Measurements from ENCODE around the gene CCDC57.

DNA sequence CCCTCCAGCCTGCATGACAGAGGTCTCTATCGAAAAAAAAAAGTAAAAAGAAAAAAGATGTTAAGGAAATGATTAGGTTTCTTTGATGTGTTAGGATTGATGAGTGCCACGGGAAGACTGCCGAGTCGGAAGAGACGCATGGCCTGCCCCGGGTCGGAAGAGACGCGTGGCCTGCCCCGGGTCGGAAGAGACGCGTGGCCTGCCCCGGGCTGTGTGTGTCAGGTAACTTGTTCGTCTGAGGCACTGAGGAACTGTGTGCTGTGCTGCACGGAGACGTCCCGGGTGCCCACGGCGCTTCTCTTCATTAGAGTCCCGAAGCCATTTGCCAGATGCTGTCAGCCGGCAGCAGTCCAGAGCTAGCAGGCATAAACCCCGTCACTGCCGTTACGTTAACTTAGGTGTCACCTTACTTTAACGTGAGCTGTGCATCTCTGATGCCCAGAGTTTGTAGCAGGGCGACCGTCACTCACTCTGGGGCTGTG is 74.1 kb downstream of the CCDC57 start:
- TF ChIP-seq, protein P1, sequence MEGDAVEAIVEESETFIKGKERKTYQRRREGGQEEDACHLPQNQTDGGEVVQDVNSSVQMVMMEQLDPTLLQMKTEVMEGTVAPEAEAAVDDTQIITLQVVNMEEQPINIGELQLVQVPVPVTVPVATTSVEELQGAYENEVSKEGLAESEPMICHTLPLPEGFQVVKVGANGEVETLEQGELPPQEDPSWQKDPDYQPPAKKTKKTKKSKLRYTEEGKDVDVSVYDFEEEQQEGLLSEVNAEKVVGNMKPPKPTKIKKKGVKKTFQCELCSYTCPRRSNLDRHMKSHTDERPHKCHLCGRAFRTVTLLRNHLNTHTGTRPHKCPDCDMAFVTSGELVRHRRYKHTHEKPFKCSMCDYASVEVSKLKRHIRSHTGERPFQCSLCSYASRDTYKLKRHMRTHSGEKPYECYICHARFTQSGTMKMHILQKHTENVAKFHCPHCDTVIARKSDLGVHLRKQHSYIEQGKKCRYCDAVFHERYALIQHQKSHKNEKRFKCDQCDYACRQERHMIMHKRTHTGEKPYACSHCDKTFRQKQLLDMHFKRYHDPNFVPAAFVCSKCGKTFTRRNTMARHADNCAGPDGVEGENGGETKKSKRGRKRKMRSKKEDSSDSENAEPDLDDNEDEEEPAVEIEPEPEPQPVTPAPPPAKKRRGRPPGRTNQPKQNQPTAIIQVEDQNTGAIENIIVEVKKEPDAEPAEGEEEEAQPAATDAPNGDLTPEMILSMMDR (IDR thresholded peaks at IDR 0.05): no peak
- TF ChIP-seq POLR2A (IDR thresholded peaks at IDR 0.05): no peak

Measured in esophagus squamous epithelium (tissue), 4 donors.